ENCODE measurements around the gene TNFRSF1B. TPM values are rescaled to one million over a fixed set of nuclear protein-coding genes. Genes with fewer than 3 reads are reported as not detected.

Gene TNFRSF1B
- total RNA-seq, 6 experiments from 2014 or later: 0.14 to 0.66 (median 0.33) TPM

DNA sequence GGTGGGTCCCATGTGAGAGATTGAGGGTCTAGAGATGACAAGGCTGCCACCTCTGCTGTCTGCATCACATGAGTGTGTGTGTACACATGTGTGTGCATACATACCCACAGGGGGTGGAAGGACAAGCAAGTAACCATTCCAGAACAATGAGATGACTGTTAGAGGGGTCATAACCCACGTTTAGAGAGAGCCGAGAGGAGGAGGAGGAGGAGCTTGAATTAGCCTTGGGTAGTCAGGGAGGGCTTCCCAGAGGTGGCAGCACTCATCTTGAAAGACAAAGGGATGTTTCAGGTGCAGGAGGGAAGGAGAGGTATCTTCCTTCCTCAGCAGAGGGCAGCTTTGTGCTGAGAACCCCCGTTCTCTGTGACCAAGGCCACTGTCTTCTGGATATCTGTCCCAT is 21.3 kb downstream of the TNFRSF1B start:
- Mint-ChIP-seq H3K36me3 (ENCODE audit: low read depth) (no peaks in the 10 kb centered on the region), H3K27me3 (ENCODE audit: insufficient read depth) (peaks cover 16% of the 10 kb centered on the region), H3K27ac (no peak overlapping the region), H3K9me3 (no peaks in the 10 kb centered on the region), H3K4me1 (ENCODE audit: low read depth) (peaks cover 9% of the 10 kb centered on the region), H3K4me3 (no peak overlapping the region)
- DNase-seq: no peak
- TF ChIP-seq, protein P1, sequence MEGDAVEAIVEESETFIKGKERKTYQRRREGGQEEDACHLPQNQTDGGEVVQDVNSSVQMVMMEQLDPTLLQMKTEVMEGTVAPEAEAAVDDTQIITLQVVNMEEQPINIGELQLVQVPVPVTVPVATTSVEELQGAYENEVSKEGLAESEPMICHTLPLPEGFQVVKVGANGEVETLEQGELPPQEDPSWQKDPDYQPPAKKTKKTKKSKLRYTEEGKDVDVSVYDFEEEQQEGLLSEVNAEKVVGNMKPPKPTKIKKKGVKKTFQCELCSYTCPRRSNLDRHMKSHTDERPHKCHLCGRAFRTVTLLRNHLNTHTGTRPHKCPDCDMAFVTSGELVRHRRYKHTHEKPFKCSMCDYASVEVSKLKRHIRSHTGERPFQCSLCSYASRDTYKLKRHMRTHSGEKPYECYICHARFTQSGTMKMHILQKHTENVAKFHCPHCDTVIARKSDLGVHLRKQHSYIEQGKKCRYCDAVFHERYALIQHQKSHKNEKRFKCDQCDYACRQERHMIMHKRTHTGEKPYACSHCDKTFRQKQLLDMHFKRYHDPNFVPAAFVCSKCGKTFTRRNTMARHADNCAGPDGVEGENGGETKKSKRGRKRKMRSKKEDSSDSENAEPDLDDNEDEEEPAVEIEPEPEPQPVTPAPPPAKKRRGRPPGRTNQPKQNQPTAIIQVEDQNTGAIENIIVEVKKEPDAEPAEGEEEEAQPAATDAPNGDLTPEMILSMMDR (IDR thresholded peaks at IDR 0.05): no peak

DNA sequence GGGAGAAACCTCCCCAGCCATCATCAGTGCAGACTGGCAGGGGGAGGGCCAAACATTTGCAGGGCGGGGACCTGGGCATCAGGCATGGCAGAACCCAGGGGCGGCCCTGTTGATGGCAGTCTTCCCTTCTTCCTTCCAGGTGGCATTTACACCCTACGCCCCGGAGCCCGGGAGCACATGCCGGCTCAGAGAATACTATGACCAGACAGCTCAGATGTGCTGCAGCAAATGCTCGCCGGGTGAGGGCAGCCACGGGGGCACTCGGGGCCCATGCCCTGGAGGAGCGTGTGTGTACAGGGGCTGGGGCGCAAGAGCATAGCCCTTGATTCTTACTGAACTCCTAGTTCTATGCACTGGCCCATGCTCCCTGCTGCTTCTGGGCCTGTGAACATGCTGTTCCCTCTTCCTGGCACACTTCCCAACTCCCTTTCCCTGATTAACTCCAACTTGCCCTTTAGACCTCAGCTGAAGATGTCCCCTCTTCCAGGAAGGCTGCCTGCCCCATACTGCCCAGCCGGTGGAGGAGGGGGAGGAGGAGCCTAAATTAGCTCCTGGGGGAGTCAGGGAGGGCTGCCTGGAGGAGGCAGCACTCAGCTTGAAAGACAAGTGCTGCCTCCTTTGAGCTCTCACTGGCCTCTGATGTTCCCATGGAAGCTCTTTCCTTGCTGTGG is 22.0 kb downstream of the TNFRSF1B start:
- no peak for DNase-seq
- Mint-ChIP-seq H3K27me3 (ENCODE audit: insufficient read depth) (peaks cover 13% of the 10 kb centered on the region), H3K4me1 (ENCODE audit: low read depth) (peaks cover 7% of the 10 kb centered on the region), H3K36me3 (ENCODE audit: low read depth) (no peaks in the 10 kb centered on the region), H3K4me3 (no peak overlapping the region), H3K9me3 (no peaks in the 10 kb centered on the region), H3K27ac (no peak overlapping the region)
- TF ChIP-seq, protein P1 (IDR thresholded peaks at IDR 0.05): no peak

DNA sequence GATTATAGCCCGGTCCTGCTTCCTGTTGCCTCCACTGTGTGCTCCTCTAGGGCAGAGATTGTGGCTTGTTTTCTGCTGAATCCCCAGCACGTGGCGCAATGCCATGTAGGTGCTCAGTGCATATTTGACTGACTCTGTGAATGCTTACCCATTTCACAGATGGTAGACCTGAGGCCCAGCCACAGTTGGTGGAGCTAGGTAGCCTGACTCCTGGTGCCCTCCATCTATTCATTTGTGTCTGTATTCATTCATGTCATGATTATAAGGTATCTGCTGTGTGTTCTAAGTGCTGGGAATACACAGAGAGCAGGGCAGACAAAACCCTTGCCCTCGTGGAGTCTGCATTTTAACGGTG is 22.5 kb downstream of the TNFRSF1B start:
- peaks cover 14% of the 10 kb centered on the region for H3K27me3 Mint-ChIP-seq (ENCODE audit: insufficient read depth)
- H3K4me3 Mint-ChIP-seq: no peak overlapping the region
- peaks cover 2% of the 10 kb centered on the region for H3K4me1 Mint-ChIP-seq (ENCODE audit: low read depth)
- no peak overlapping the region for H3K27ac Mint-ChIP-seq
- no peak for DNase-seq
- H3K36me3 Mint-ChIP-seq (ENCODE audit: low read depth): no peaks in the 10 kb centered on the region
- no peaks in the 10 kb centered on the region for H3K9me3 Mint-ChIP-seq
- TF ChIP-seq, protein P1 (IDR thresholded peaks at IDR 0.05): no peak

DNA sequence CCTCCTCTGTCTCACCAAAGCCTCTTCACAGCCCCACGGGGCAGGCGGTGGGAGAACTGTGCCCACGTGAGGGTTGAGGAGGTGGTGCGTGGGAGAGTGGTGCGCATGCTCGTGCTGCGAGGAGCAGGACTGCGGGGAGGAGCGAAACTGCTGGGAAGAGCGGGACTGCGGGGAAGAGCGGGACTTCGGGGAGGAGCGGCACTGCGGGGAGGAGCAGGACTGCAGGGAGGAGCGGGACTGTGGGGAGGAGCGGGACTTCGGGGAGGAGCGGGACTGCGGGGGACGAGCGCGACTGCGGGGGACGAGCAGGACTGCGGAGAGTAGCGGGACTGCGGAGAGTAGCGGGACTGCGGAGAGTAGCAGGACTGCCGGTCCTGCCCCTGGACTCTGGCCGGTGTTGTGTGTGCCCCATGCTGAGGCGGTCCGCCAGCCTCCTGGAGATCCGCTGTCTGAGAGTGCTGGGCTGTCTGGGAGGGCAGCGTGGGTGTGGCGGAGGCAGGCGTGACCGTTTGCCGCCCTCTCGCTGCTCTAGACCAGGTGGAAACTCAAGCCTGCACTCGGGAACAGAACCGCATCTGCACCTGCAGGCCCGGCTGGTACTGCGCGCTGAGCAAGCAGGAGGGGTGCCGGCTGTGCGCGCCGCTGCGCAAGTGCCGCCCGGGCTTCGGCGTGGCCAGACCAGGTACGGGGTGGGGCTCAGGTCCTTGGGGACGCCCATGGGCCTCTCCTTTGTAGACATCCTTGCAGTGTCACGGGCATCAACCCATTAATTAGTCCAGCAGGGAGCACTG is 24.6 kb downstream of the TNFRSF1B start:
- no peak for DNase-seq
- Mint-ChIP-seq H3K27me3 (ENCODE audit: insufficient read depth) (peaks cover 23% of the 10 kb centered on the region), H3K9me3 (no peaks in the 10 kb centered on the region), H3K27ac (no peak overlapping the region), H3K4me1 (ENCODE audit: low read depth) (no peaks in the 10 kb centered on the region), H3K36me3 (ENCODE audit: low read depth) (no peaks in the 10 kb centered on the region), H3K4me3 (no peak overlapping the region)
- TF ChIP-seq, protein P1 (IDR thresholded peaks at IDR 0.05): no peak

DNA sequence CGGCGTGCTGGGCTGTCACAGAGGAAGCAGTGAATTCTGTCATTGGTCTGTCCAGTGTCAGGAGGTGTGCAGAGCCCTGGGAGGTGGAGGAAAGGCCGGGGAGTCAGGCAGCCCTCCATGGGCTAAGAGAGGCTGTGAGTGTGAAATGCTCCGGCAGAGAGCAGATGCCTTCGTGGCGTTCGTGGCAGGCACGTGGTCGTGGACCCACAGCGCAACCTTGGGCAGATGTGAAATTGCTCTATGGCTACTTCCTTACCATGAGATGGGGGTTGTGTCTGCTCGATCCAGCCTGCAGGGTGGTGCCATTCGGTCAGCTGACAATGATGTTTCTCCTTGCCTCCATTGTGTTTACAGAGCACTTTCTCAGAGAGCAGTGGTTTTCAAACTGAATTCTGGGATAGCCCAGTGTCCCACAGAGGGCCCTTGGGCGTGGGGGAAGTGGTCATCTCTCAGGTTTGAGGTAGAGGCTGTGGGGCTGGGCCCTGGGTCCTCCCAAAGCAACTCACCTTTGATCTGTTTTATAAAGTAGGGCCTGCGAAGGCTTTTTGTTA is 27.9 kb downstream of the TNFRSF1B start:
- no peak overlapping the region for H3K27ac Mint-ChIP-seq
- DNase-seq: no peak
- no peaks in the 10 kb centered on the region for H3K9me3 Mint-ChIP-seq
- H3K4me3 Mint-ChIP-seq: no peak overlapping the region
- no peaks in the 10 kb centered on the region for H3K4me1 Mint-ChIP-seq (ENCODE audit: low read depth)
- TF ChIP-seq, protein P1 (IDR thresholded peaks at IDR 0.05): no peak
- peaks cover 26% of the 10 kb centered on the region for H3K27me3 Mint-ChIP-seq (ENCODE audit: insufficient read depth)
- no peaks in the 10 kb centered on the region for H3K36me3 Mint-ChIP-seq (ENCODE audit: low read depth)

All from HFFc6 (cell line).